Stimulated activated CD8-positive, alpha-beta memory T cell treated with anti-CD3 and anti-CD28 coated beads, Interleukin-7, amount 100 ng/mL, for 4 hours (primary cell): ENCODE results near the gene NPHS2.

Source experiments
- DNase-seq, 2 donors: peaks; one replicate each; pipeline ENCODE4 v3.0.0-alpha.2; 2020; ENCODE audit warnings: low read depth in 2 of 2

NPHS2 gene

GRCh38 chr1:179575497-179576314 is at the start of gene NPHS2:
TSS of gene NPHS2 (minus strand) at chr1:179575948. CDS start at chr1:179575864, 84 bp downstream.
- no peak for DNase-seq

- no peak for DNase-seq
Observed at GRCh38 chr1:179612361-179612760, 36.6 kb upstream of the NPHS2 start.

- no peak for DNase-seq
Observed at GRCh38 chr1:179601093-179601492, 25.3 kb upstream of the NPHS2 start.

- DNase-seq: no peak
Observed at GRCh38 chr1:179599623-179600249, 24.0 kb upstream of the NPHS2 start.

- DNase-seq: no peak
Observed at GRCh38 chr1:179598631-179599030, 22.9 kb upstream of the NPHS2 start.

GRCh38 chr1:179591592-179592580 is 16.1 kb upstream of the NPHS2 start, which contains the start of gene TDRD5:
TSS of gene TDRD5 (plus strand) at chr1:179591832. CDS start at chr1:179592616, 784 bp downstream.
- no peak for DNase-seq

GRCh38 chr1:179591253-179591591 is 15.5 kb upstream of the NPHS2 start:
- no peak for DNase-seq

- DNase-seq: no peak
Observed at GRCh38 chr1:179590671-179591070, 14.9 kb upstream of the NPHS2 start.

GRCh38 chr1:179589509-179589908 is 13.8 kb upstream of the NPHS2 start:
- no peak for DNase-seq

GRCh38 chr1:179588425-179589024 is 12.8 kb upstream of the NPHS2 start:
- no peak for DNase-seq

- DNase-seq: no peak
Observed at GRCh38 chr1:179587336-179587735, 11.6 kb upstream of the NPHS2 start.

- DNase-seq: no peak
Observed at GRCh38 chr1:179586107-179586823, 10.5 kb upstream of the NPHS2 start.

GRCh38 chr1:179583771-179584320 is 8.1 kb upstream of the NPHS2 start:
- DNase-seq: no peak

GRCh38 chr1:179576509-179576908 is 761 bp upstream of the NPHS2 start:
- DNase-seq: no peak

- DNase-seq: no peak
Observed at GRCh38 chr1:179558078-179558477, 17.7 kb downstream of the NPHS2 start.

- DNase-seq: no peak
Observed at GRCh38 chr1:179554427-179554826, 21.3 kb downstream of the NPHS2 start.

- no peak for DNase-seq
Observed at GRCh38 chr1:179550746-179551682, 24.7 kb downstream of the NPHS2 start.

GRCh38 chr1:179549368-179549700 is 26.4 kb downstream of the NPHS2 start:
- no peak for DNase-seq

GRCh38 chr1:179548666-179549367 is 26.9 kb downstream of the NPHS2 start:
- no peak for DNase-seq
